GM21529 (cell line): ENCODE data around the gene LY6G5B.

Experiments used
- ATAC-seq: cut with Tn5 transposase; IDR thresholded peaks from one replicate; pipeline ENCODE4 v1.9.1; 2021; ENCODE audit not compliant: unreplicated experiment

The LY6G5B gene

DNA sequence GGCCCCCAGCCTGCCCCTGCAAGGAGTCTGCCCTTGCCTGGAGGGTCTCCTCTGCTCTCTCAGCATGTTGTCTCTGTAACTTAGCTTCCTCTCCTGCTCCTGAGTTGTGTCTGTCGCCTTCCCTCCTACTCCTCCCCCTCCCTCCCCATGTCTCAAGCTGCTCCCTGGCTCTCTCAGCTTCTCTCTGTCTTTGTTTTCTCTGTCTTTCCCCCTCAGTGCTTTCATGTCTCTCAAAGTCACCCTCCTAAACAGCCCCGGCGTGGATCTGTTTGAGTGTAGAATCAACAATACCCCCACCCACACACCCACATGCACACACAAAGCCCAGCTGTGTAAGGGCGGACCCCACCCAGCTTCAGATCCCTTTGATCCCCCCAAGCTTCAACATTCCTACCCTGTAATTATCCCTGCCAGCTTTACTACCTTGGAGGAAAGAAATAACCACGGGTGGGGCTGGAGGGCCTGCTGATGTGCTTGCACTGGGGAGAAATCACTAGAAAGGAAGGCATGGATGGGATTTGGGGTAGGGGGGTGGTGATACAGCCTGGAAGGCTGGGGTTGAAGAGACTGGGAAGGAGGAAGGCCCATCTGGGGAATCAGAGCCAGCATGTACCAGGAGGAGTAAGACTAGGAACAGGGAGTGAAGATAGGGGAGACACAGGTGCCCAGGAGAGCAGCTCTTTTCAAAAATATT is 44.4 kb downstream of the LY6G5B start:
- no peak for ATAC-seq

DNA sequence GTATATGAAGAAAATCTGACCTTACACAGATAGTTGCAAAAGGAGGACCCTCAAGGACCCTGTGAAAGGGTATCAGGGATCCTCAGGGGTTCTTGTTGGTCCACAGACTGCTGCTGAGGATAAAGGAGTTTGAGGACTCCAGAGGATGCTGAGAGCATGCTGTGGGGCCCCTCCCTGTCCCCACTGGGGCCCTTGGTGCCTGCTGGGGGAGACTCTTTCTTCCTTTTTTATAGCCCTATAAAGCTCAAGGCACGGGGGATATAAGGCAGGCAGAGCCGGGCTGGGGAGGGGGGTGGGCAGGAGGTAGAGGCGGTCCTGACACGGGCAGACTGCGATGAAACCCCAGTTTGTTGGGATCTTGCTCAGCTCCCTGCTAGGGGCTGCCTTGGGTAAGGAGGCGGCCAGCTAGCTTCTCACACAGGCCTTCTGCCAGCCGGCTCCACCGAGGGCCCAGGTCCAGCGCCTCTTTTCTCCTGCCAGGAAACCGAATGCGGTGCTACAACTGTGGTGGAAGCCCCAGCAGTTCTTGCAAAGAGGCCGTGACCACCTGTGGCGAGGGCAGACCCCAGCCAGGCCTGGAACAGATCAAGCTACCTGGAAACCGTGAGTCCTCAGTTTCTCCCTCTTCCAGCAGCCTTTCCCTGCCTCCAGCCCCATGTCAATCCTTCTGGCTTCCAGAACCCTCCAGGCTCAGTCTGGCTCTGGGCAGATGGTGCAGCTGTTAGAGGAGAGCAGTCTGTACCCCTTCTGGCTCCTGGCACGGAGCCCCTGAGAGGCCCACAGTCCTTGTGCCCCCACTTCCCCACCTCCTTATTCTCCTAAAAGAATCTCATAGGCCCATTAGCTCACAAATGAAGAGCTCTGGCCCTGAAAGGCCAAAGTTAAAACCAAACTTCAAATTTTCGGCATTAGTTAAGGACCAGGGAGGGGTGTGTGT is 45.5 kb downstream of the LY6G5B start, which contains the start of gene LY6G6D:
Gene LY6G6D, plus strand, starts transcription at position 327 of the 937 bp plus-strand sequence. Its CDS starts 8 bp downstream, at position 335.
- ATAC-seq: no peak

DNA sequence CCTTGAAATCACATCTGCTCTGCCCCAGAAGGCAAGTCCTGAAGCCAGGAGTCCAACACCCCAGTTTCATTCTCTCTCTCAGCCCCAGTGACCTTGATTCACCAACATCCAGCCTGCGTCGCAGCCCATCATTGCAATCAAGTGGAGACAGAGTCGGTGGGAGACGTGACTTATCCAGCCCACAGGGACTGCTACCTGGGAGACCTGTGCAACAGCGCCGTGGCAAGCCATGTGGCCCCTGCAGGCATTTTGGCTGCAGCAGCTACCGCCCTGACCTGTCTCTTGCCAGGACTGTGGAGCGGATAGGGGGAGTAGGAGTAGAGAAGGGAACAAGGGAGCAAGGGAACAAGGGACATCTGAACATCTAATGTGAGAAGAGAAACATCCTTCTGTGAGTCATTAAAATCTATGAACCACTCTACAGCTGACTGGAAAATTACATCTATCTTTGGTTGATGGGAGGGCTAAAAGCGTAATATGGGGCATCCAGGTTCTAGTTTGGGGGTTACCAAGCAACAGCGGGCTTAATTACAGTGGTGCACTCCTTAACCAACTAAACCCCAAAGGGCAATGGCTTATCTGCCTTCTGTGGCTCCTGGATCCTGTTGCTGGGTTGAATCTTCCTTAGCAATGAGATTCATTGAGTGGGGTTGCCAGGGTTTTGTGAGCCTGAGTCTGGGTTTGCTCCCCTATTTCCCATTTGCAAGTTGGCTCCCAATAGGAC is 47.9 kb downstream of the LY6G5B start:
- ATAC-seq: no peak

DNA sequence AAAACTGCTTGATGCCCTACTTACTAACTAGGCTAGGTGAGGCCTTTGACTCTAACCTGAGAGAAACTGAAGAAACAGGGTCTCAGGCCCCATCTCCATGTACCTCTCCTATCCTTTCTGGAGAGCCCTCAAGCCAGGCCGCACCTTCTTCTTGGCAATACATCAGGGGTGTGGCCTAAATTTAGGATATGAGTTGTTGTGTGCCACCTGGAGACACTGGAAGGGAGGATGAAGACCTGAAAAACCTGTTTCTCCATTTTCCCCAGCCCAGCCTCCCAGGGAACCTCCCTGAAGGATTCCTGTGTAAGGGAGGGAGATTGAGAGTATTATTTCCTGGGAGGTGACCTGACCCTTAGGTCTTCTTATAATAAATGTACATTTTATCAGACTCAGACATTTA is 48.5 kb downstream of the LY6G5B start:
- ATAC-seq: no peak

DNA sequence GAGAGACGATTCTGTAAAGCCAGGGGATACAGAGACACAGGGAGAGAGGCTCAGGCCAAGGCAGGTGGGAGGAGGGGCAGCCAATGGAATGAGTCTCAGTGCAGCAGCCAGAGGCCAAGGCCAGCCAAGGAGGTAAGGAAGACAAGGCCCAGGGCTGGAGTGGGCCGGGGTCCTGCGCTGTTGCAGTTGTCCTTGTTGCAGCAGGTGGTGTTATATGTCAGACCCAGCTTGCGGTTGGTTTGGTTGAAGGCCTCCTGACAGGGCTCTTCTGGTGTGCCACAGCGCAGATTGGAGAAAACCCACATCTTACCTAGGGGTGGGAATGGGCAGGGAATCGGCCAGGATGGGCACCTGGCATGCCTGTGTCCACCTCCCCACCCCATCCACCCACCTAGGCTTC is 49.2 kb downstream of the LY6G5B start:
- no peak for ATAC-seq

DNA sequence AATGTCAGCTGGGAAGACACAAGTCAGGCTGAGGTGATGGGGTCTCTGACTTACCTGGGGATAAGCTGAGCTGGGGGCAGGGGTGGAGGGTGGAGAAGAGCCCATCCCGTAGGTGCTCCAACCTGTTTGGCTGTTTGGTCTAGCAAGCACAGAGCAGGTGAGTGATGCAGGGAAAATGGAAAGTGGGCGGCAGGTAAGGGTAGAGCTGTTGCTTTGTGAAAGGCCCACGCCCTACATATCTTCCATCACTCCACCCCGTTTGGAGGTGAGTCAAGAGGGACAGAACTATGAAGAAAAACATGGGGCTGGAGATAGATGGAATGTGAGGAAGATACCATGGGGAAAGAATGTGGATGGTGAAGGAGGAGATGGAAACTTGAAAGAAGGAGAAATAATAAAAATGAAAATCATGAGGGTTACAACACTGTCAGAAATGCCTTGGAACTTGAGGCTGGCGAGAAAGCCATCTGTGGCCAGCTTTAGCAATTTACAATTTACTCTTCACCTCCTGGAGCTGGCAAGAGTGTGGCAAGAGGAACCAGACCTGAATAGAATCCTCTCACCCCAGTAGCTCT is 50.5 kb downstream of the LY6G5B start:
- ATAC-seq: no peak

DNA sequence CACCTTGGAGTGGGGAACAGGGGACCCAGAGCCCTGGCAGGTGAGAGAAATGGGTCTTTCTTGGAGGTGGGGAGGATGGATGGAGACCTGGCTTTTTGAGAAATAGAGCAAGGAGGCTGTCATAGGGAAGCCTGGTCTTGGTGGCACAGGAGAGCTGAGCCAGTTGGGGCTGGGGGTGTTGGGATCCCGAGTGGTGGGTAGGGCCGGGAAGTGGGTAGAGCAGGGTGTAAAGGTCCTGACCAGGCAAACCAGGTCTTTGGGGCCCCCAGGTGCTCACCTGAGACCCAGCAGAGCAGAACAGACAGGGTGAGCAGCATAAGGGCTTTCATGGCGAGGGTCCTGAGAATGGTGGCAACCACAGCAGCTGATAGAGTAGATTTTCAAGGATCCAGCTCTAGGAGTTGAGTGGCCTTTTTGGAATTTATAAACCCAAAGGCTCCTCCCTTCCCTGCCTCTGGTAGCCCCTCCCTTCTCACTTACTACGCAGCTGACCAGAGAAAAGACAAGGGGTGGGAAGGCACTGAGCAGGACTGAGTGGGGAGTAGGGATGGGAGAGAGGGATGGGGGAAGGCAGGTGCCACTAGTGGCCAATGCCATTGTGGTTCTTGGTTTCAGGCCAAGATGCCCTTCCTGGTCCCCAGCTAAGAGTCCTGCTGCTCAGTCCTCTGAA is 51.7 kb downstream of the LY6G5B start, which contains the start of gene LY6G6C:
Gene LY6G6C, minus strand, starts transcription at position 396 of the 670 bp plus-strand sequence. Its CDS starts 67 bp downstream, at position 329.
- ATAC-seq: no peak

DNA sequence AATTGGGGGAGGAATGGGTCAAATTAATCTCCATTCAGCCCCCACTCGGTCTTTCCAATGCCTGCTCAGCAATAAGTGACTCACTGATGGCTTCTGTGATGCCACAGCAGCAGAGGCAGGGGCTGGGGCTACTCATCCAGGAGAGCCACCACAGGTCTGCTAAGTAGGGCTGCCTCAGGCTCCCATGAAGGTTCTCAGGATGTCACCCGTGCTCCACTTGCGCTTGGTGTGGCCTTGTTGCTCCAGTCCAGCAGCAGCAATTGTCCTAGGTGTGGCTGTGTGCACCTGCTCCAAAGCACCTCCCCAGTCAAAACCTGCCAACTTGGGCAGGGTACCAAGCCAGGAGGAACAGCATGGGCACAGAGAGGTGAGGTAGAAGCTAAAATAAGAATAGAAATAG is 52.4 kb downstream of the LY6G5B start:
- ATAC-seq: no peak
